C1 segment of cervical spinal cord (tissue), 14 donors: Measurements from ENCODE around the gene CENPU.
"Not testable (repeated sequence)": the region's sequence is repeated elsewhere in the genome, so short reads cannot be mapped to it uniquely, and the experiment has no call there.

Experiments used
- DNase-seq, 14 donors: peaks; one replicate each; lab custom pipeline; 2025; lab: John Stamatoyannopoulos, UW

Gene CENPU

GRCh38 chr4:184733654-184734524 lies at the start of gene CENPU:
CENPU (minus strand) TSS chr4:184734096; CDS start chr4:184734062, 34 bp downstream.
- peak; percentile 79 to 98 (median 94) for DNase-seq

- peak in 2 of 14 donors; percentile 12 to 16 for DNase-seq
Observed at GRCh38 chr4:184782731-184783373, 49.0 kb upstream of the CENPU start.

GRCh38 chr4:184779160-184779559 lies 45.3 kb upstream of the CENPU start:
- not testable (repeated sequence) for DNase-seq

GRCh38 chr4:184778325-184778724 lies 44.4 kb upstream of the CENPU start:
- no peak for DNase-seq

- no peak for DNase-seq
Observed at GRCh38 chr4:184776821-184777220, 42.9 kb upstream of the CENPU start.

- no peak for DNase-seq
Observed at GRCh38 chr4:184775854-184776555, 42.1 kb upstream of the CENPU start.

- DNase-seq: no peak
Observed at GRCh38 chr4:184774152-184774551, 40.3 kb upstream of the CENPU start.

GRCh38 chr4:184771416-184771815 lies 37.5 kb upstream of the CENPU start:
- DNase-seq: no peak

- DNase-seq: no peak
Observed at GRCh38 chr4:184769141-184769765, 35.4 kb upstream of the CENPU start.

GRCh38 chr4:184768296-184768695 lies 34.4 kb upstream of the CENPU start:
- DNase-seq: no peak

- DNase-seq: no peak
Observed at GRCh38 chr4:184766446-184766845, 32.5 kb upstream of the CENPU start.

- DNase-seq: no peak
Observed at GRCh38 chr4:184765473-184766340, 31.8 kb upstream of the CENPU start.

- no peak for DNase-seq
Observed at GRCh38 chr4:184764601-184765000, 30.7 kb upstream of the CENPU start.

- DNase-seq: no peak
Observed at GRCh38 chr4:184763150-184763780, 29.4 kb upstream of the CENPU start.

- no peak for DNase-seq
Observed at GRCh38 chr4:184762100-184762499, 28.2 kb upstream of the CENPU start.

GRCh38 chr4:184760681-184761080 lies 26.8 kb upstream of the CENPU start:
- DNase-seq: no peak

- DNase-seq: no peak
Observed at GRCh38 chr4:184757810-184758209, 23.9 kb upstream of the CENPU start.

GRCh38 chr4:184756399-184756798 lies 22.5 kb upstream of the CENPU start:
- no peak for DNase-seq

- DNase-seq: no peak
Observed at GRCh38 chr4:184755278-184755677, 21.4 kb upstream of the CENPU start.
